Smooth muscle cell (in vitro differentiated cells): ENCODE results near the gene FAM228B. TPM values are rescaled to one million over a fixed set of nuclear protein-coding genes. Genes with fewer than 3 reads are reported as not detected.
A peak's percentile ranks its signal among the peaks of the same experiment; 100 is the strongest.

ENCODE experiments used
- DNase-seq: peaks from one replicate; lab custom pipeline; 2025; ENCODE audit not compliant: unreplicated experiment; lab: John Stamatoyannopoulos, UW
- H2AFZ ChIP-seq: fragments of 200-600 bp; sonication (generic); 2 replicates; pipeline ENCODE4 v1.6.0; 2016; ENCODE audit warnings: antibody characterized with exemption, low read depth, mild to moderate bottlenecking
- H3F3A ChIP-seq: fragments of 200-600 bp; sonication (generic); 2 replicates; pipeline ENCODE4 v1.6.0; 2017; ENCODE audit warnings: antibody characterized with exemption, low read depth
- H3K27ac ChIP-seq: fragments of 200-600 bp; sonication (generic); 2 replicates; pipeline ENCODE4 v1.5.1; 2016; ENCODE audit warnings: low read depth, mild to moderate bottlenecking
- H3K27me3 ChIP-seq: fragments of 200-600 bp; sonication (generic); 2 replicates; pipeline ENCODE4 v1.6.1; 2016; ENCODE audit warnings: low read depth, mild to moderate bottlenecking
- H3K36me3 ChIP-seq: fragments of 200-600 bp; sonication (generic); 2 replicates; pipeline ENCODE4 v1.5.1; 2016; ENCODE audit warnings: low read depth
- H3K4me1 ChIP-seq: fragments of 200-600 bp; sonication (generic); 2 replicates; pipeline ENCODE4 v1.5.1; 2016; ENCODE audit warnings: low read depth
- H3K4me2 ChIP-seq: fragments of 200-600 bp; sonication (generic); 2 replicates; pipeline ENCODE4 v1.6.0; 2016; ENCODE audit warnings: mild to moderate bottlenecking
- H3K4me3 ChIP-seq: fragments of 200-600 bp; sonication (generic); 2 replicates; pipeline ENCODE4 v1.5.1; 2016; ENCODE audit warnings: mild to moderate bottlenecking
- H3K79me2 ChIP-seq: fragments of 200-600 bp; sonication (generic); 2 replicates; pipeline ENCODE4 v1.6.0; 2016; ENCODE audit warnings: low read depth, mild to moderate bottlenecking
- H3K9ac ChIP-seq: fragments of 200-600 bp; sonication (generic); 2 replicates; pipeline ENCODE4 v1.6.0; 2016; ENCODE audit warnings: low read depth
- H3K9me3 ChIP-seq: fragments of 200-600 bp; sonication (generic); replicated peaks from 2 replicates; pipeline ENCODE4 v1.5.1; 2016; ENCODE audit warnings: low read depth
- H4K20me1 ChIP-seq: fragments of 200-600 bp; sonication (generic); 2 replicates; pipeline ENCODE4 v1.6.0; 2016; ENCODE audit warnings: low read depth
- CTCF ChIP-seq: fragments of 200-600 bp; sonication (generic); IDR thresholded peaks from 2 replicates; pipeline ENCODE4 v1.5.1; 2017; ENCODE audit warnings: borderline replicate concordance, mild to moderate bottlenecking, antibody characterized with exemption; ENCODE audit not compliant: insufficient read depth, poor library complexity, severe bottlenecking
- WGBS: methylation state at CpG from one replicate; pipeline ENCODE4 v1.1.7; 2016; ENCODE audit warnings: low lambda C conversion rate; 5-methylcytosine and 5-hydroxymethylcytosine counted together
- polyA plus RNA-seq: library from polyadenylated mRNA; unstranded; fragments of >200 nt; fragmentation: Nextera tagmentation; extraction: Ambion mirVana; gene quantifications from 2 replicates; pipeline ENCODE4 v1.2.1, GENCODE V29; 2016
- total RNA-seq: library from RNA; depleted of rRNA; stranded (reverse); fragments of >200 nt; gene quantifications from 2 replicates; pipeline ENCODE4 v1.2.3, GENCODE V29; 2014

FAM228B gene
- total and polyA plus RNA-seq, 2 experiments from 2014 or later: 7.0 to 18.1 TPM

DNA sequence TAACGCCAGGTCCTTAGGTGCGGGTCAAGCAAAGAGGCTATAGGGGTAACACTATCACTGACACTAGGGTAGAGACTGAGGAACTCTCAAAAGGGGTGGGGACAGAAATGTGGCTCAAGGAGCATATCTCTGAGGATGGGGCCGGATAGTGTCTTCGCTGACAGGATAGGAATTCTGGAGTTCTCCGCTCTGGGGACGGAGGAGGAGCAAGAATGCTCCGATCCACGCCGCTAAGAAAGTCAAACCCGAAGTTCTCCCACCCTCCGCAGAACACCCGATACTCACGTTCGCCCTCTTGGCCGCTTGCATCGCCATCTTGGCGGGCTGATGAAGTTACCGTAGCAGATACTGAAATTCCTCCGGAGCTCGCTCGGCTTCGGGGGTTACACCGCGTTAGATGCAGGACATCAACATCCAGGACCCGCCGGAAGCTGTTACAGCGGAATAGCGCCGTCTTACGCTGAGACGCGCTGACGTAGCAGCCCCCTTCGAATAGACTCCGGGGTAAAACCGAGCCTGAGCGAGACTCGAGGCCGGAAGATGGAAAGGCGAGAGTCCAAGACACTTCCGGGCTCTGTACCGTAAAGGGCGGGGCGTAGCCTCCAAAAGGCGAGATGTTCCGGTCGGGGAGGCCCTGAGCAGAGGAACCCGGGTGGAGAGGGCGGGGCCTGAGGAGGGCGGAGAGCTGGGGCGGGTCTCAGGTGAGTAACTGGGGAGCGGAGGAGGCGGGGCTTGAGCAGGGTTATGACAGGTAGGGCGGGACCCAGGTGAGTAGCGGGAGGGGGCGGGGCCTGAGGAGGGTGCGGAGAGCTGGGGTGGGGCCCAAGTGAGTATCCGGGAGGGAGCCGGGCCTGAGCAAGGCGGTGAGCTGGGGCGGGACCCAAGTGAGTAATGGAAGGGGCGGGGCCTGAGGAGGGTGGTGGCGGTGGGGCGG is 47.1 kb upstream of the FAM228B start, which contains the start of gene SF3B6:
TSS of gene SF3B6 (minus strand) at position 412 of the 934 bp plus-strand sequence. CDS start at position 315, 97 bp downstream.
- no peak for TF ChIP-seq CTCF
- H3K27ac ChIP-seq: peak within 1 kb of the TSS; percentile 79
- WGBS: under 1% methylated on average over 47 of the region's 64 CpGs

GRCh38 chr2:24076849-24077534 is 46.3 kb upstream of the FAM228B start:
- peak overlapping the region; percentile 58 for H3K27ac ChIP-seq
- H3K4me1 ChIP-seq: peaks cover 15% of the 10 kb centered on the region
- peak overlapping the region; percentile 84 for H3K4me3 ChIP-seq
- H3K27me3 ChIP-seq: no peaks in the 10 kb centered on the region
- H3F3A ChIP-seq: peaks cover 12% of the 10 kb centered on the region
- no peak for DNase-seq
- peaks cover under 1% of the 10 kb centered on the region for H3K36me3 ChIP-seq
- no peak for TF ChIP-seq CTCF
- 1% methylated on average over 15 of the region's 41 CpGs for WGBS
- H3K9me3 ChIP-seq: no peaks in the 10 kb centered on the region
- H3K79me2 ChIP-seq: peaks cover 38% of the 10 kb centered on the region
- H2AFZ ChIP-seq: peak overlapping the region; percentile 78
- peak overlapping the region; percentile 41 for H3K9ac ChIP-seq
- H3K4me2 ChIP-seq: peak overlapping the region; percentile 91
- H4K20me1 ChIP-seq: peaks cover 23% of the 10 kb centered on the region

More for the DNA sequence above, 47.1 kb upstream of the FAM228B start, which contains the start of gene SF3B6:
- peaks cover 30% of the 10 kb centered on the region for H4K20me1 ChIP-seq
- H3F3A ChIP-seq: peaks cover 12% of the 10 kb centered on the region
- H3K27me3 ChIP-seq: no peaks in the 10 kb centered on the region
- no peaks in the 10 kb centered on the region for H3K9me3 ChIP-seq
- peak; percentile 89 for DNase-seq
- H3K4me2 ChIP-seq: peak within 1 kb of the TSS; percentile 91
- H3K79me2 ChIP-seq: peaks cover 46% of the 10 kb centered on the region
- no peaks in the 10 kb centered on the region for H3K36me3 ChIP-seq
- H3K4me3 ChIP-seq: peak within 1 kb of the TSS; percentile 84
- peak within 1 kb of the TSS; percentile 96 for H2AFZ ChIP-seq
- peak within 1 kb of the TSS; percentile 80 for H3K9ac ChIP-seq
- peaks cover 15% of the 10 kb centered on the region for H3K4me1 ChIP-seq

DNA sequence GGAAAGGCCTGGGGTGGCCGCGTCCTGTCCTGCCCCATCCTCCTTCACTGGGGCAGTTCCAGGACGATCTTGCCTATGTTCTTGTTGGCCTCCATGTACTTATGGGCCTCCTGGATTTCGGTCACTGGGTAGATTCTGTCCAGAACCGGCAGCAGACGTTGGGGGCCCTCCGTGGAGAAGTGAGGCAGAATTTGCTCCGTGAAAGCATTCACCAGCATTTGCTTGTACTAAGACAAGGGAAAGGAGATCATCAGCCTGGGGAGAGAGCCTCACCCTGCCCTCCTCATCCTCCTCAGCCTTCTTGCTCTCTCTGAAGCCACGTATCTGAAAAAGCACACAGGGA is 45.8 kb upstream of the FAM228B start:
- Histone ChIP-seq H3K27me3 (no peaks in the 10 kb centered on the region), H3K4me2 (peak overlapping the region; percentile 91), H3K4me3 (peak overlapping the region; percentile 84), H3K27ac (peak overlapping the region; percentile 58), H3K9ac (peak overlapping the region; percentile 41), H2AFZ (peak overlapping the region; percentile 78), H4K20me1 (peaks cover 18% of the 10 kb centered on the region), H3F3A (peaks cover 12% of the 10 kb centered on the region), H3K9me3 (no peaks in the 10 kb centered on the region), H3K79me2 (peaks cover 33% of the 10 kb centered on the region), H3K36me3 (peaks cover 4% of the 10 kb centered on the region), H3K4me1 (peaks cover 15% of the 10 kb centered on the region)
- WGBS: 26% methylated on average over 9 of the region's 9 CpGs
- no peak for DNase-seq
- no peak for TF ChIP-seq CTCF
